ENCODE results near the gene MRPL53.
"Not testable (repeated sequence)": the region's sequence is repeated elsewhere in the genome, so short reads cannot be mapped to it uniquely, and the experiment has no call there.

MRPL53 gene

DNA sequence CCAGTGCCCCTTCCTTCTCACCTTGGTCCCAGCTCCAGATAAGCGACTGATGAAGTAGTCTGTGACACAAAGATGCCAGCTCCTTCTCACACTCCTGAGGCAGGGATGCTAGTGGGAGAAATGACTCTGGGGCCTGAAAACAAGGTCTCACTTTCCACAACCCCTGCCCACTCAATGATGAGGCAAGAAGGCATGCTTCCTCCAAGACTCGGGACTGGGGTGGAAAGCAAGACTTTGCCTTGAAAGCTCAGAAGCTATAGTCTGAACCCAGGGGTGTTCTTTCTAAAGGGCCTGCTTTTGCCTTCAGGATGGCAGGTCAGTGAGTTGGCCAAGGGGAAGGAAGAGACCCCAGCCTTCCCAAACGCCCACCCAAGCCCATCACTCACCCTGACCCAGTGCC lies 9.0 kb upstream of the MRPL53 start:
- no peak for DNase-seq

DNA sequence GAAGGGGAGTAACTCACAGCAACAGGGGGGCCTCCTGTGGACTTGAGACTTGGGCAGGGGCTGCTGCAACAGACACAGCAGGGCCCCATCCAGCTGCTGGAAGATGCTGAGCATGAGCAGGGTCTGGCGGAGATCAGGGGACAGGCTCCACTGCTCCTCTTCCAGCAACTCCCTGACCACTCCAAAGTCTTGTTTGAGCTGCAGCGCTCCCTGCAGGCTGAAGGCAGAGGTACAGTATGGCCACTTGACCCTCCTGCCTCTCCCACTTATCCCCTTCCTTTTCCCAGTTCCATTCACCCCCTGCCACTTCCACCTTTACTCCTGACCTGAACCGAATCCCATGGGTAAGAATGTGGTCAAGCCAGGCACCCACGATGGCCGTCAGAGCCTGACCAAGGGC lies 2.4 kb upstream of the MRPL53 start:
- no peak for DNase-seq

DNA sequence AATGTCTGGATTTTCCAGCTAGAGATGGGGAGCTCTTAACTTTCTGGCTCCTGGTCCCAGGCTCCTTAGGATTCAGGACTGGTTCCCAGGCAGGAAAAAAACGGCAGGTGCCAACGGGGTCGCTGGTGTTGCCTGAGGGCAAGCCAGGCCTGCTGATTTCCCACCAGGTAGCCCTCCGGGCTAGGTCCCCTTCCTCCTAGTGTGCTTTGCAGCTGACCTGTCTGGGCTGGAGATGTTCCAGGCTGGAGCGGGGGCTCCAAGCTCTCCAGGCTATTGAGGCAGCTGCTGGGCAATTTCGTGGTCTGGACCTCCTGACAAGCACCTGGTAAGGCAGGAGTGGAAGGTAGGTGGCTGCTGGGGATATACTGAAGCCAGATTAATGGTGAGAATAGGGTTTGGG lies 2.0 kb upstream of the MRPL53 start:
- no peak for DNase-seq

DNA sequence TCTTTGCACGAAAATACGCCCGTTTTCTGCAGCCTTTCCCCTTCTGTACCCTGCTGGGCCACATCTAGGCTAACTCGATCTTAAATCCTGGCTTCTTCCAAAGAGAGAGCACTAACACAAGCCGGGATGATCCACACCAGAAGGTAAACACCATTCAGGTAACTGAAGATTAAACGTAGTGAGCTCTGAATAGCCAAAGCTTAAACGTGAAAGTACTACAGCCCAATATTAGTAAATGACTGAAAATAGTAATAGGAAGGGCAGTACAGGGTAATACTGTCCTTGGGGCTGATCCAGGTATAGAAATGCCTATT lies 422 bp upstream of the MRPL53 start:
- DNase-seq = no peak

- peak; percentile 1 for DNase-seq
Observed at GRCh38 chr2:74471332-74472065, 981 bp downstream of the MRPL53 start.

DNA sequence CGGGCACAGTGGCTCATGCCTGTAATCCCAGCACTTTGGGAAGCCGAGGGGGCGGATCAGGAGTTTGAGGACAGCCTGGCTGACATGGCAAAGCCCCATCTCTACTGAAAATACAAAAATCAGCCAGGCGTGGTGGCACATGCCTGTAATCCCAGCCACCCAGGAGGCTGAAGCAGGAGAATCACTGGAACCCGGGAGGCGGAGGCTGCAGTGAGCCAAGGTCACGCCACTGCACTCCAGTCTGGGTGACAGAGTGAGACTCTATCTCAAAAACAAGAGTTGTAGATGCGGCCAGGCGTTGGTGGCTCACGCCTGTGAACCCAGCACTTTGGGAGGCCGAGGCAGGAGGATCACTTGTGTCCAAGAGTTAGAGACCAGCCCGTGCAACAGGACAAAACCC lies 1.7 kb downstream of the MRPL53 start:
- not testable (repeated sequence) for DNase-seq

GRCh38 chr2:74464406-74464805 lies 8.1 kb downstream of the MRPL53 start:
- no peak for DNase-seq

GRCh38 chr2:74462786-74463105 lies 9.7 kb downstream of the MRPL53 start:
- no peak for DNase-seq

GRCh38 chr2:74462054-74462785 lies 10.3 kb downstream of the MRPL53 start:
- DNase-seq = peak; percentile 0

GRCh38 chr2:74461187-74462053 lies 11.1 kb downstream of the MRPL53 start:
- DNase-seq = no peak

DNA sequence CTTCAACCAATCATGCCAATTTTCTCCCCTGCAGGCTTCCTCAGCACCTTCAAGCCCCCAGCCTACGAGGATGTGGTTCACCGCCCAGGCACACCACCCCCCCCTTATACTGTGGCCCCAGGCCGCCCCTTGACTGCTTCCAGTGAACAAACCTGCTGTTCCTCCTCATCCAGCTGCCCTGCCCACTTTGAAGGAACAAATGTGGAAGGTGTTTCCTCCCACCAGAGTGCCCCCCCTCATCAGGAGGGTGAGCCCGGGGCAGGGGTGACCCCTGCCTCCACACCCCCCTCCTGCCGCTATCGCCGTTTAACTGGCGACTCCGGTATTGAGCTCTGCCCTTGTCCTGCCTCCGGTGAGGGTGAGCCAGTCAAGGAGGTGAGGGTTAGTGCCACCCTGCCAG lies 12.3 kb downstream of the MRPL53 start:
- not testable (repeated sequence) for DNase-seq

GRCh38 chr2:74459503-74460118 lies 12.9 kb downstream of the MRPL53 start:
- not testable (repeated sequence) for DNase-seq

DNA sequence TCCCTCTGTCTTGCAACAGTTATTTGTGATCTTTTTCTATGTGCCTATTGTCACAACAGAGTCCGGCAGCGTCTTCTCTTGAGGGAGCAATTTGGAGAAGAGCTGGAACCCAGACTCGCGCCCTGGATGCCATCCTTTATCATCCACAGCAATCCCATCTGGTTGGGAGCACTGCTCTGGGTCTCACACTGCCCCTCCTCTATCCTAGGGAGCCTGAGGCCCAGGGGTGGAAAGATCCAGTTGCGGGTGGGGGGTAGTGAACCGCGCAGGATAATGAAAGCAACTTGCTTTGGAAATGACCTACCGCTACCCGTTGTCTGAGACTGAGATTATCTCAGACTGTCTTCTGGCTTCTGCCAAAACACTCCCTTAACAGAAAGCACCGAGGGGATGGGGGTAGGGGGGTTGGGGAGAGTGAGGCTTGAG lies 13.5 kb downstream of the MRPL53 start:
- no peak for DNase-seq

DNA sequence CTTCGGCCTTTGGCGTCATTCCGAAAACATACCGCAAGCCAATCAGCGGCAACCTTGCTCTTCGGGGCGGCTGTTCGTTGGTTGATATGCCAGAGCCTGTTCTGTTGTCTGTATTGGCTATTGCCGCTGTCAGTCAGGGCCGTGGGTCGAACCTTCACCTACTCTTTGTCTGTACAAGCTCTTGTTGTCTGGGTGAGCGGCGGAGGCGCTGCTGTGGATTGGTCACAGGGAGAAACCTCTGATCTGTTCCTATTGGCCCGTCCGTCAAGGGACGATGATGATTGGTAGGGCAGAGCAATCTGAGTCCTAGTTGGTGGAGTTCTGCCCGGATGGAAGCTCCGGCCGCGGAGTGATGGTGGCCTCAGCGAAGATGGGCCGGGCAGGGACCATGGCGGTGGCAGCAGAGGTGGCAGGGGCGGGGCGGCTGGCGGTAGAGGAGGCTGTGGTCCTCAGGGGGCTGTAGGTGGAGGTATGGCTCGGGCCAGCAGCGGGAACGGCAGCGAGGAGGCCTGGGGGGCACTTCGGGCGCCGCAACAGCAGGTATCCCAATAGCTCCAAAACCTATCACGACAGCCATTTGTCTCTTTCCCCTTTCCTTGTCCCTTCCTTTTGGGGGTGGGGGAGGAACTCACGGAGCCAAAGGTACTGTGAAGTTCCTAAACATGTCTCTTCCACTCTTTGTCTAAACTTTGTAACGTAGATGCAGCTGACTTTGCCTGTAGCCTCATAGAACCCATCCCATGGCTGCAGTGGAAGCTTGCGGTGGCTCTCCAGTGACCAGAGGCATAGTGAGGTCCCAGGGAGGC lies 14.1 kb downstream of the MRPL53 start, which contains the start of gene WBP1:
Gene WBP1, plus strand, starts transcription at position 307 of the 806 bp plus-strand sequence. Its CDS starts 165 bp downstream, at position 472.
- peak; percentile 99 for DNase-seq

DNA sequence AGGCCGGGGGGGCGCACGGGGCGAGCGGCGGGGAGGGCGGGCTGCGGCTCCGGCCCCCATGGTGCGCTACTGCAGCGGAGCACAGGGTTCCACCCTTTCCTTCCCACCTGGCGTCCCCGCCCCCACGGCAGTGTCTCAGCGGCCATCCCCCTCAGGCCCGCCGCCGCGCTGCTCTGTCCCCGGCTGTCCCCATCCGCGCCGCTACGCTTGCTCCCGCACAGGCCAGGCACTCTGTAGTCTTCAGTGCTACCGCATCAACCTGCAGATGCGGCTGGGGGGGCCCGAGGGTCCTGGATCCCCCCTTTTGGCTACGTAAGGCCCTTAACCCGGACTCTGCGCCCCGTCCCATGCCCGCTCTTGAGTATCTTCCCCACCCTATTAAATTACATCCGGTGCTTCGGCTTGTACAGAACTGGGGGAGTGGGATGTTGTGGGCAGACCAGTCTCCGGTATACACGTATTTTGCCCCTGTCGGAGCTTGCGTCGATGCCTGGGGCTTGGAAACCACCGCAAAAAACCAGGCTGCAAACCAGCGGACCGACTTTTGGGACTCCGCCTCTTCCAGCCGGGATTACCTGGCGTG lies 14.8 kb downstream of the MRPL53 start:
- DNase-seq = peak; percentile 74

DNA sequence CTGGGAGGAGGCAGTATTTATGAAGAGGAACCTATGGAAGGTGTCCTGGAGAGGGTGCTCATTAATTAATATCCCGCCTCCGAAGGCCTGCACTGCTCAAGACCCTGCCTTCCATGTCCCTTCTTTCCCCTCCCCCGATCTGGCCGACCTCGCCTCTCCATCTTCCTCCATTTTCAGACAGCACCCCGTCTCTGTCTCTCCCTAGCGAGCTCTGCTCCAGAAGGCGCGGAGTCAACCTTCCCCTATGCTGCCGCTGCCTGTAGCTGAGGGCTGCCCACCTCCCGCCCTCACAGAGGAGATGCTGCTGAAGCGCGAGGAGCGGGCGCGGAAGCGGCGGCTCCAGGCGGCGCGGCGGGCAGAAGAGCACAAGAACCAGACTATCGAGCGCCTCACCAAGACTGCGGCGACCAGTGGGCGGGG lies 15.3 kb downstream of the MRPL53 start:
- no peak for DNase-seq

GRCh38 chr2:74454654-74455511 lies 17.6 kb downstream of the MRPL53 start, which contains the start of gene INO80B:
Gene INO80B (plus strand): TSS chr2:74455087. CDS start chr2:74455117, 30 bp downstream.
- DNase-seq = peak; percentile 98

- DNase-seq = no peak
Observed at GRCh38 chr2:74450570-74451190, 21.8 kb downstream of the MRPL53 start.

DNA sequence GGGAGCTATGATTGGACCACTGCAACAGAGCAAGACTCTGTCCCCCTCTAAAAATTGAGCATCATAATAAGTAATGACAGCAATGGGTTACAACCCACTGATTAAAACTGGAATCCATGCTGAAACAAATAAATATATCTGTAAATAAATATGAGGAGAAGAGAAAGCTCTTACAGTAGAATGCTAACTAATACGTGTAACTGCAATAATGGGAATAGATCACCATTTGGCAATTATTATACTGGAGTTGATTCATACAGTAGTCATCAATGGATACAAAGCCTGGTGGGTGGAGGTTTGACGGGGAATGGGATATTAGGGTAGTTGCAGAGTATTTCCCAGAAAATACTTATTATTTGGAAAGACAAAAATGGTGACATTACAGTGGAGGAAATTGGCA lies 23.7 kb downstream of the MRPL53 start:
- no peak for DNase-seq

All from RPMI8226 (cell line).